WTC11 (cell line): Measurements from ENCODE around the gene ATXN7L2. TPM values are rescaled to one million over a fixed set of nuclear protein-coding genes. Genes with fewer than 3 reads are reported as not detected.

Experiments
- ATAC-seq: fragments of 200-7000 bp; cut with Tn5 transposase; 2 replicates; pipeline ENCODE4 v1.10.0; 2021; ENCODE audit warnings: mild to moderate bottlenecking, moderate library complexity
- CTCF ChIA-PET: fragments of 300-600 bp; sonication (Branson Sonifier 250); formaldehyde crosslinking; loops from one replicate; lab custom pipeline; 2021; ENCODE audit warnings: antibody characterized with exemption; lab: Charles Lee
- POLR2A ChIA-PET: fragments of 350-600 bp; sonication (Branson Sonifier 250); formaldehyde crosslinking; loops from one replicate; lab custom pipeline; 2021; ENCODE audit warnings: antibody characterized with exemption; lab: Charles Lee
- DNase-seq: peaks from one replicate; pipeline ENCODE4 v3.0.0; 2021; ENCODE audit warnings: low spot score
- H3K27ac Mint-ChIP-seq: 2 replicates; pipeline ENCODE4 v1.8.0; 2021; ENCODE audit warnings: mixed read lengths
- H3K27me3 Mint-ChIP-seq: 2 replicates; pipeline ENCODE4 v1.8.0; 2021; ENCODE audit warnings: low read depth, mild to moderate bottlenecking, moderate library complexity, mixed read lengths
- H3K36me3 Mint-ChIP-seq: 2 replicates; pipeline ENCODE4 v1.8.0; 2021; ENCODE audit warnings: mixed read lengths
- H3K4me1 Mint-ChIP-seq: 2 replicates; pipeline ENCODE4 v1.8.0; 2022; ENCODE audit warnings: mixed read lengths
- H3K4me3 Mint-ChIP-seq: 2 replicates; pipeline ENCODE4 v1.8.0; 2021; ENCODE audit warnings: mild to moderate bottlenecking, moderate library complexity, mixed read lengths
- H3K9me3 Mint-ChIP-seq: 2 replicates; pipeline ENCODE4 v1.8.0; 2021; ENCODE audit warnings: mixed read lengths
- AFF4 ChIP-seq: sonication (generic); formaldehyde crosslinking; IDR thresholded peaks from 2 replicates; pipeline ENCODE4 v1.8.1; 2023; ENCODE audit warnings: mild to moderate bottlenecking, missing genetic modification reagents, borderline replicate concordance
- ATF2 ChIP-seq: sonication (generic); formaldehyde crosslinking; IDR thresholded peaks from 2 replicates; pipeline ENCODE4 v1.8.1; 2022; ENCODE audit warnings: low read depth, missing genetic modification reagents, borderline replicate concordance
- ATF6 ChIP-seq: sonication (generic); formaldehyde crosslinking; IDR thresholded peaks from 2 replicates; pipeline ENCODE4 v1.8.1; 2023; ENCODE audit warnings: mild to moderate bottlenecking, missing genetic modification reagents
- CDX4 ChIP-seq: fragments of 250-450 bp; sonication (Bioruptor Pico); IDR thresholded peaks from 2 replicates; pipeline ENCODE4 v1.9.0; 2021; ENCODE audit warnings: moderate library complexity, mild to moderate bottlenecking, inconsistent platforms, borderline replicate concordance
- CTCF ChIP-seq: fragments of 200-600 bp; IDR thresholded peaks from 2 replicates; pipeline ENCODE4 v1.8.0; 2022; ENCODE audit warnings: antibody characterized with exemption
- E2F5 ChIP-seq: sonication (generic); formaldehyde crosslinking; IDR thresholded peaks from 2 replicates; pipeline ENCODE4 v1.8.1; 2022; ENCODE audit warnings: mild to moderate bottlenecking, moderate library complexity, missing genetic modification reagents
- ELF4 ChIP-seq: sonication (generic); formaldehyde crosslinking; IDR thresholded peaks from 2 replicates; pipeline ENCODE4 v1.8.1; 2022; ENCODE audit warnings: low read depth, mild to moderate bottlenecking, moderate library complexity, missing genetic modification reagents
- HMGA2 ChIP-seq: fragments of 250-450 bp; sonication (Bioruptor Pico); IDR thresholded peaks from 2 replicates; pipeline ENCODE4 v1.4.0; 2021; ENCODE audit warnings: mild to moderate bottlenecking, moderate library complexity
- NR2C2 ChIP-seq: sonication (generic); formaldehyde crosslinking; IDR thresholded peaks from 2 replicates; pipeline ENCODE4 v1.8.0; 2022; ENCODE audit warnings: mild to moderate bottlenecking, missing genetic modification reagents
- NR3C1 ChIP-seq: sonication (generic); formaldehyde crosslinking; conservative IDR thresholded peaks from 2 replicates; pipeline ENCODE4 v1.8.1; 2023; ENCODE audit warnings: low read depth, mild to moderate bottlenecking, missing genetic modification reagents
- RELA ChIP-seq: sonication (generic); formaldehyde crosslinking; IDR thresholded peaks from 2 replicates; pipeline ENCODE4 v1.8.1; 2022; ENCODE audit warnings: missing genetic modification reagents, mild to moderate bottlenecking, borderline replicate concordance
- TP53 ChIP-seq: sonication (generic); formaldehyde crosslinking; IDR thresholded peaks from 2 replicates; pipeline ENCODE4 v1.8.1; 2023; ENCODE audit warnings: mild to moderate bottlenecking, missing genetic modification reagents
- ZNF232 ChIP-seq: sonication (generic); formaldehyde crosslinking; IDR thresholded peaks from 2 replicates; pipeline ENCODE4 v1.8.0; 2022; ENCODE audit warnings: mild to moderate bottlenecking, missing genetic modification reagents
- ZNF263 ChIP-seq: sonication (generic); formaldehyde crosslinking; IDR thresholded peaks from 2 replicates; pipeline ENCODE4 v1.8.1; 2022; ENCODE audit warnings: low read depth, mild to moderate bottlenecking, moderate library complexity, missing genetic modification reagents
- ZNF396 ChIP-seq: fragments of 250-450 bp; sonication (Bioruptor Pico); IDR thresholded peaks from 2 replicates; pipeline ENCODE4 v1.8.0; 2021; ENCODE audit warnings: mild to moderate bottlenecking, moderate library complexity, borderline replicate concordance
- ZNF423 ChIP-seq: fragments of 250-450 bp; sonication (Bioruptor Pico); IDR thresholded peaks from 2 replicates; pipeline ENCODE4 v2.1.2; 2022; ENCODE audit warnings: mild to moderate bottlenecking, moderate library complexity
- ZNF532 ChIP-seq: fragments of 250-450 bp; sonication (Bioruptor Pico); IDR thresholded peaks from 2 replicates; pipeline ENCODE4 v1.9.0; 2021; ENCODE audit warnings: mild to moderate bottlenecking, borderline replicate concordance
- ZSCAN18 ChIP-seq: fragments of 250-450 bp; sonication (Bioruptor Pico); IDR thresholded peaks from 2 replicates; pipeline ENCODE4 v2.1.2; 2022; ENCODE audit warnings: mild to moderate bottlenecking, moderate library complexity
- total RNA-seq: library from RNA; stranded (reverse); gene quantifications from 3 replicates; pipeline ENCODE4 v1.2.3, GENCODE V29; 2021

Gene ATXN7L2
- total RNA-seq, 1 experiment from 2014 or later: 11.1 TPM

- Mint-ChIP-seq H3K4me1 (peaks cover 26% of the 10 kb centered on the region), H3K36me3 (no peaks in the 10 kb centered on the region), H3K9me3 (no peaks in the 10 kb centered on the region), H3K27ac (no peak overlapping the region), H3K4me3 (no peak overlapping the region), H3K27me3 (no peaks in the 10 kb centered on the region; the same call in none of the 2 replicates)
- ATAC-seq (no peak), DNase-seq (no peak)
- TF ChIP-seq ZSCAN18 (CRISPR knock-in tag) (no peak), RELA (CRISPR knock-in tag) (no peak), ZNF232 (CRISPR knock-in tag) (no peak), AFF4 (CRISPR knock-in tag) (no peak), ELF4 (CRISPR knock-in tag) (no peak), E2F5 (CRISPR knock-in tag) (no peak), ZNF396 (no peak), ZNF263 (CRISPR knock-in tag) (no peak)
- POLR2A ChIA-PET: no interaction called here
- CTCF ChIA-PET: interaction anchor here (1.3 kb wide), 1 partner anchor 9 kb away, joined by 4 read pairs; no protein-coding TSS in a partner anchor
Observed at GRCh38 chr1:109481646-109482045, 2.1 kb upstream of the ATXN7L2 start.

- POLR2A ChIA-PET: no interaction called here
- Mint-ChIP-seq H3K27ac (no peak overlapping the region), H3K4me3 (peak overlapping the region; percentile 31; the same call in 1 of the 2 replicates)
- TF ChIP-seq HMGA2 (no peak), NR2C2 (no peak), CTCF (no peak), ATF2 (no peak), NR3C1 (CRISPR knock-in tag) (no peak), TP53 (CRISPR knock-in tag) (no peak), ZNF423 (CRISPR knock-in tag) (no peak), CDX4 (CRISPR knock-in tag) (no peak), ZNF532 (no peak), ATF6 (no peak)
Observed at GRCh38 chr1:109482242-109482641, 1.5 kb upstream of the ATXN7L2 start.

More at GRCh38 chr1:109482242-109482641, 1.5 kb upstream of the ATXN7L2 start:
- Mint-ChIP-seq H3K9me3 (no peaks in the 10 kb centered on the region), H3K27me3 (no peaks in the 10 kb centered on the region; the same call in none of the 2 replicates), H3K4me1 (peaks cover 27% of the 10 kb centered on the region), H3K36me3 (no peaks in the 10 kb centered on the region)
- DNase-seq (no peak), ATAC-seq (no peak)
- CTCF ChIA-PET: interaction anchor here (0.6 to 3.7 kb wide), 8 partner anchors 11 to 243 kb away, joined by 3 to 35 read pairs (median 5); partner anchors contain the start of genes CYB561D1 and SORT1
